Transverse colon (tissue), 3 donors: ENCODE measurements around the gene RPS14.
"Not testable (repeated sequence)": the region's sequence is repeated elsewhere in the genome, so short reads cannot be mapped to it uniquely, and the experiment has no call there.

Experiments used
- CTCF ChIP-seq, 5 experiments: fragments of 200-600 bp in 3 of 5; fragments of 450-650 bp in 2 of 5; sonication (generic) in 3 of 5; IDR thresholded peaks; 1 replicate in 2 of 5; 2 replicates in 3 of 5; pipeline ENCODE4 v1.5.1; 2016 to 2017; ENCODE audit warnings: antibody characterized with exemption in 5 of 5, inconsistent platforms in 3 of 5, mild to moderate bottlenecking in 2 of 5, moderate library complexity in 1 of 5
- EP300 ChIP-seq: sonication (generic); formaldehyde crosslinking; IDR thresholded peaks from one replicate; pipeline ENCODE4 v1.6.1; 2017; ENCODE audit warnings: antibody characterized with exemption, low read depth
- POLR2A ChIP-seq: fragments of 450-650 bp; IDR thresholded peaks from one replicate; pipeline ENCODE4 v1.6.1; 2016; ENCODE audit warnings: antibody characterized with exemption, mild to moderate bottlenecking, moderate library complexity

DNA sequence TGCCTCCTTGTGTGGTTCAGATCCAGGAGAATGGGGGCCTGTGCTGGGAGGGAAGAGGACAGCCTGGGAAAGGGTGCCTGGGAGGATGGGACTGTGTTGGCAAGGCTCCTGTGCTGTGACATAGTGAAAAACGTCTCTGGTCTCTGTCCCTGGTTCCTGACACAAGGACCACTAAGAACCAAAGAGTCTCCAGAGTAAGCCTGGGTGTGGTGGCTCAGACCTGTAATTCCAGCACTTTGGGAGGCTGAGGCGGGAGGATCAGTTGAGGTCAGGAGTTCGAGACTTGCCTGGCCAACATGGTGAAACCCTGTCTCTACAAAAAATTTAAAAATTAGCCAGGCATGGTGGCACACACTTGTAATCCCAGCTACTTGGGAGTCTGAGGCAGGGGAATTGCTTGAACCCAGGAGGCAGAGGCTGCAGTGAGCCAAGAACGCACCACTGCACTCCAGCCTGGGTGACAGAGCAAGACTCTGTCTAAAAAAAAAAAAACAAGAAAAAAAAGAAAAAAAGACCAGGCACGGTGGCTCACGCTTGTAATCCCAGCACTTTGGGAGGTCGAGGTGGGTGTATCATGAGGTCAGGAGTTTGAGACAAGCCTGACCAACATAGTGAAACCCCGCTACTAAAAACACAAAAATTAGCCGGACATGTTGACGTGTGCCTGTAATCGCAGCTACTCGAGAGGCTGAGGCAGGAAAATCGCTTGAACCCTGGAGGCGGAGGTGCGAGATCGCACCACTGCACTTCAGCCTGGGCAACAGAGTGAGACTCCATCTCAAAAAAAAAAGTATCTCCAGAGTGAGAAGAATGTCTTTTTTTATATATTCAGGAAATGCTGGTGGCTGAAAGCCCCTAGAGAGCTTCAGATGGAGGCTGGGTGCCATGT is 35.4 kb downstream of the RPS14 start:
- not testable (repeated sequence) for TF ChIP-seq CTCF (IDR thresholded peaks at IDR 0.05); POLR2A; EP300
